ENCODE results near the gene CD58. TPM values are rescaled to one million over a fixed set of nuclear protein-coding genes. Genes with fewer than 3 reads are reported as not detected.
A peak's percentile ranks its signal among the peaks of the same experiment; 100 is the strongest.

The CD58 gene
- total and polyA plus RNA-seq, 4 experiments from 2014 or later, result 25.2 to 61.3 (median 44.5) TPM

GRCh38 chr1:116485071-116485735 is 85.6 kb downstream of the CD58 start:
- no peak overlapping the region for H3K4me3 ChIP-seq (ENCODE audit: low read length in 2 of 2)
- H3K4me1 Mint-ChIP-seq, result peaks cover 0 to 2% (median 0%) of the 10 kb centered on the region in 4 donors
- H3K36me3 ChIP-seq (ENCODE audit: insufficient read depth, low read length), result no peaks in the 10 kb centered on the region
- H3K4me1 ChIP-seq (ENCODE audit: insufficient read depth, low read length), result no peaks in the 10 kb centered on the region
- ChIA-PET CTCF (ENCODE audit: partially characterized antibody) (interaction anchor here (0.6 to 10.0 kb wide), 80 partner anchors 8 to 587 kb away, joined by 3 to 463 read pairs (median 5); partner anchors contain the start of genes ATP1A1 and CD58), POLR2A (ENCODE audit: partially characterized antibody) (interaction anchor here (0.5 to 2.9 kb wide), 16 partner anchors 8 to 346 kb away, joined by 3 to 28 read pairs (median 3); partner anchors contain the start of gene CD2)
- H3K36me3 Mint-ChIP-seq, result no peaks in the 10 kb centered on the region
- no peak overlapping the region for H3K4me3 Mint-ChIP-seq
- H3K9me3 ChIP-seq (ENCODE audit: control insufficient read depth in 1 of 2, low read length in 2 of 2), result no peaks in the 10 kb centered on the region
- intact Hi-C loops (cut with micrococcal nuclease), result loop anchor here (1.0 kb wide), 4 partner anchors 124 to 346 kb away; no protein-coding TSS in a partner anchor
- H3K27me3 ChIP-seq (ENCODE audit: insufficient read depth, low read length), result no peaks in the 10 kb centered on the region
- no peak overlapping the region for H3K27ac Mint-ChIP-seq
- H3K27ac ChIP-seq (ENCODE audit: low read depth, low read length), result no peak overlapping the region
- no peaks in the 10 kb centered on the region for H3K27me3 Mint-ChIP-seq
- DNase-seq, result peak; percentile 74 to 81 (median 76)
- no peaks in the 10 kb centered on the region for H3K9me3 Mint-ChIP-seq

- ChIA-PET CTCF (ENCODE audit: partially characterized antibody) (interaction anchor here (0.8 to 10.0 kb wide), 34 partner anchors 9 to 645 kb away, joined by 3 to 463 read pairs (median 10); partner anchors contain the start of gene ATP1A1), POLR2A (ENCODE audit: partially characterized antibody) (interaction anchor here (1.3 to 2.9 kb wide), 3 partner anchors 109 to 344 kb away, joined by 4 to 28 read pairs (median 7); no protein-coding TSS in a partner anchor)
- DNase-seq, result no peak
- no peaks in the 10 kb centered on the region for H3K27me3 ChIP-seq (ENCODE audit: insufficient read depth, low read length)
- H3K4me3 Mint-ChIP-seq, result no peak overlapping the region
- no peaks in the 10 kb centered on the region for H3K36me3 Mint-ChIP-seq
- H3K4me1 Mint-ChIP-seq, result peaks cover 0 to 2% (median 0%) of the 10 kb centered on the region in 4 donors
- no peaks in the 10 kb centered on the region for H3K36me3 ChIP-seq (ENCODE audit: insufficient read depth, low read length)
- H3K4me3 ChIP-seq (ENCODE audit: low read length in 2 of 2), result no peak overlapping the region
- H3K9me3 ChIP-seq (ENCODE audit: control insufficient read depth in 1 of 2, low read length in 2 of 2), result no peaks in the 10 kb centered on the region
- intact Hi-C loops (cut with micrococcal nuclease), result no loop called here
- no peaks in the 10 kb centered on the region for H3K27me3 Mint-ChIP-seq
- H3K4me1 ChIP-seq (ENCODE audit: insufficient read depth, low read length), result no peaks in the 10 kb centered on the region
- H3K27ac Mint-ChIP-seq, result peak overlapping the region in 1 of 7 donors; percentile 63
- H3K27ac ChIP-seq (ENCODE audit: low read depth, low read length), result no peak overlapping the region
- H3K9me3 Mint-ChIP-seq, result peaks cover 0 to 1% (median 0%) of the 10 kb centered on the region in 8 donors
Observed at GRCh38 chr1:116483481-116484309, 87.1 kb downstream of the CD58 start.

- no peaks in the 10 kb centered on the region for H3K27me3 Mint-ChIP-seq
- Histone ChIP-seq H3K4me1 (ENCODE audit: insufficient read depth, low read length) (no peaks in the 10 kb centered on the region), H3K4me3 (ENCODE audit: low read length in 2 of 2) (no peak overlapping the region), H3K36me3 (ENCODE audit: insufficient read depth, low read length) (no peaks in the 10 kb centered on the region), H3K27me3 (ENCODE audit: insufficient read depth, low read length) (no peaks in the 10 kb centered on the region), H3K27ac (ENCODE audit: low read depth, low read length) (no peak overlapping the region), H3K9me3 (ENCODE audit: control insufficient read depth in 1 of 2, low read length in 2 of 2) (no peaks in the 10 kb centered on the region)
- H3K4me1 Mint-ChIP-seq, result peaks cover 0 to 2% (median 0%) of the 10 kb centered on the region in 4 donors
- H3K27ac Mint-ChIP-seq, result no peak overlapping the region
- peaks cover 0 to 4% of the 10 kb centered on the region in 2 donors for H3K36me3 Mint-ChIP-seq
- intact Hi-C loops (cut with micrococcal nuclease), result no loop called here
- H3K9me3 Mint-ChIP-seq, result peaks cover 0 to 1% (median 0%) of the 10 kb centered on the region in 8 donors
- DNase-seq, result no peak
- ChIA-PET CTCF (ENCODE audit: partially characterized antibody) (interaction anchor here (0.6 to 10.0 kb wide), 7 partner anchors 18 to 1320 kb away, joined by 3 to 463 read pairs (median 16); no protein-coding TSS in a partner anchor), POLR2A (ENCODE audit: partially characterized antibody) (interaction anchor here (0.8 kb wide), 1 partner anchor 64 kb away, joined by 3 read pairs; no protein-coding TSS in a partner anchor)
- H3K4me3 Mint-ChIP-seq, result no peak overlapping the region
Observed at GRCh38 chr1:116482490-116482889, 88.3 kb downstream of the CD58 start.

GRCh38 chr1:116481934-116482333 is 88.9 kb downstream of the CD58 start:
- no peaks in the 10 kb centered on the region for H3K4me1 ChIP-seq (ENCODE audit: insufficient read depth, low read length)
- no peak for DNase-seq
- H3K27ac ChIP-seq (ENCODE audit: low read depth, low read length), result no peak overlapping the region
- Mint-ChIP-seq H3K4me3 (no peak overlapping the region), H3K36me3 (peaks cover 0 to 4% of the 10 kb centered on the region in 2 donors), H3K9me3 (peaks cover 0 to 1% (median 0%) of the 10 kb centered on the region in 8 donors), H3K4me1 (peaks cover 0 to 2% (median 0%) of the 10 kb centered on the region in 4 donors), H3K27me3 (no peaks in the 10 kb centered on the region), H3K27ac (peak overlapping the region in 1 of 7 donors; percentile 4)
- intact Hi-C loops (cut with micrococcal nuclease), result no loop called here
- no peaks in the 10 kb centered on the region for H3K27me3 ChIP-seq (ENCODE audit: insufficient read depth, low read length)
- H3K36me3 ChIP-seq (ENCODE audit: insufficient read depth, low read length), result no peaks in the 10 kb centered on the region
- CTCF ChIA-PET (ENCODE audit: partially characterized antibody), result interaction anchor here (0.7 to 10.0 kb wide), 5 partner anchors 18 to 337 kb away, joined by 3 to 463 read pairs (median 153); no protein-coding TSS in a partner anchor
- POLR2A ChIA-PET (ENCODE audit: partially characterized antibody), result no interaction called here
- no peak overlapping the region for H3K4me3 ChIP-seq (ENCODE audit: low read length in 2 of 2)
- H3K9me3 ChIP-seq (ENCODE audit: control insufficient read depth in 1 of 2, low read length in 2 of 2), result no peaks in the 10 kb centered on the region

GRCh38 chr1:116478621-116479020 is 92.2 kb downstream of the CD58 start:
- Mint-ChIP-seq H3K9me3 (peaks cover 0 to 1% (median 0%) of the 10 kb centered on the region in 8 donors), H3K36me3 (peaks cover 0 to 4% of the 10 kb centered on the region in 2 donors), H3K4me3 (no peak overlapping the region), H3K27ac (no peak overlapping the region), H3K27me3 (no peaks in the 10 kb centered on the region), H3K4me1 (peaks cover 0 to 2% (median 0%) of the 10 kb centered on the region in 4 donors)
- no peaks in the 10 kb centered on the region for H3K4me1 ChIP-seq (ENCODE audit: insufficient read depth, low read length)
- no peak overlapping the region for H3K27ac ChIP-seq (ENCODE audit: low read depth, low read length)
- no peaks in the 10 kb centered on the region for H3K9me3 ChIP-seq (ENCODE audit: control insufficient read depth in 1 of 2, low read length in 2 of 2)
- H3K27me3 ChIP-seq (ENCODE audit: insufficient read depth, low read length), result no peaks in the 10 kb centered on the region
- no peaks in the 10 kb centered on the region for H3K36me3 ChIP-seq (ENCODE audit: insufficient read depth, low read length)
- ChIA-PET POLR2A (ENCODE audit: partially characterized antibody) (no interaction called here), CTCF (ENCODE audit: partially characterized antibody) (interaction anchor here (1.5 kb wide), 1 partner anchor 340 kb away, joined by 4 read pairs; no protein-coding TSS in a partner anchor)
- intact Hi-C loops (cut with micrococcal nuclease), result no loop called here
- no peak overlapping the region for H3K4me3 ChIP-seq (ENCODE audit: low read length in 2 of 2)
- DNase-seq, result no peak

GRCh38 chr1:116477429-116477828 is 93.4 kb downstream of the CD58 start:
- POLR2A ChIA-PET (ENCODE audit: partially characterized antibody), result no interaction called here
- H3K9me3 Mint-ChIP-seq, result peaks cover 0 to 1% (median 0%) of the 10 kb centered on the region in 8 donors
- H3K36me3 Mint-ChIP-seq, result peaks cover 0 to 4% of the 10 kb centered on the region in 2 donors
- Histone ChIP-seq H3K36me3 (ENCODE audit: insufficient read depth, low read length) (no peaks in the 10 kb centered on the region), H3K4me1 (ENCODE audit: insufficient read depth, low read length) (no peaks in the 10 kb centered on the region), H3K27ac (ENCODE audit: low read depth, low read length) (no peak overlapping the region), H3K27me3 (ENCODE audit: insufficient read depth, low read length) (no peaks in the 10 kb centered on the region), H3K4me3 (ENCODE audit: low read length in 2 of 2) (no peak overlapping the region), H3K9me3 (ENCODE audit: control insufficient read depth in 1 of 2, low read length in 2 of 2) (no peaks in the 10 kb centered on the region)
- H3K4me3 Mint-ChIP-seq, result no peak overlapping the region
- H3K27ac Mint-ChIP-seq, result no peak overlapping the region
- peaks cover 0 to 2% (median 0%) of the 10 kb centered on the region in 4 donors for H3K4me1 Mint-ChIP-seq
- intact Hi-C loops (cut with micrococcal nuclease), result no loop called here
- H3K27me3 Mint-ChIP-seq, result no peaks in the 10 kb centered on the region
- DNase-seq, result no peak
- CTCF ChIA-PET (ENCODE audit: partially characterized antibody), result interaction anchor here (1.2 to 2.1 kb wide), 3 partner anchors 8 to 338 kb away, joined by 3 to 13 read pairs (median 10); no protein-coding TSS in a partner anchor

Measured in CD4-positive, alpha-beta memory T cell (primary cell).